H7 (cell line): ENCODE data around the gene KCNJ6. TPM values are rescaled to one million over a fixed set of nuclear protein-coding genes. Genes with fewer than 3 reads are reported as not detected.
"Not testable (repeated sequence)": the region's sequence is repeated elsewhere in the genome, so short reads cannot be mapped to it uniquely, and the experiment has no call there.

Source experiments
- DNase-seq: peaks from one replicate; pipeline ENCODE4 v3.0.0; 2012
- H3K27me3 ChIP-seq: 2 replicates; pipeline ENCODE4 v1.6.0; 2011; ENCODE audit warnings: mild to moderate bottlenecking, low read length; ENCODE audit not compliant: control insufficient read depth, insufficient read depth
- H3K36me3 ChIP-seq: replicated peaks from 2 replicates; pipeline ENCODE4 v1.5.1; 2011; ENCODE audit warnings: low read length; ENCODE audit not compliant: control insufficient read depth, insufficient read depth
- H3K4me3 ChIP-seq: 2 replicates; pipeline ENCODE4 v1.5.1; 2011; ENCODE audit warnings: low read depth, mild to moderate bottlenecking, control low read depth, low read length, moderate library complexity; ENCODE audit not compliant: insufficient read depth
- total RNA-seq: library from RNA; depleted of rRNA; stranded (reverse); fragments of >200 nt; shearing (Covaris generic); gene quantifications from 2 replicates; pipeline ENCODE4 v1.2.3, GENCODE V29; 2014

KCNJ6 gene
- total RNA-seq, 1 experiment from 2014 or later, result not detected

DNA sequence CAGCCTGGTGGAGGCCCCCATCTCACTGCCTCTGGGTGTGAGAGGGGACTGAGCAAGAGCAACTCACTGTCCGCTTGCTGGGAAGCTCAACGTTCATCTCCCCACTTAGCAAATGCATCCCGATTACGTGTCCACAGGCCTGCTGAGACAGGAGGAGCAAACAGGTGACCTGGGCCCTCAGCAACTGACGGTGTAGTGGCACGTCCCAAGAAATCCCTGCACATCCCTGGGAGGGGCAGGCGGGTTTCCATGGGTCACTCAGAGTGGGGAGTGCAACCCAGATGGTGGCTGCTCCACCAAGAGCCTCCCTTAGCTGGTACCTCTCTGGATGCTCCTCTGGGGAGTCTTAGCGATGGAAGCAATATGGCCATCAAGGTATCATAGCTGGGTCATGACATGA, 320.3 kb downstream of the KCNJ6 start:
- DNase-seq, result no peak
- H3K4me3 ChIP-seq, result no peak overlapping the region
- no peaks in the 10 kb centered on the region for H3K36me3 ChIP-seq
- no peaks in the 10 kb centered on the region for H3K27me3 ChIP-seq

DNA sequence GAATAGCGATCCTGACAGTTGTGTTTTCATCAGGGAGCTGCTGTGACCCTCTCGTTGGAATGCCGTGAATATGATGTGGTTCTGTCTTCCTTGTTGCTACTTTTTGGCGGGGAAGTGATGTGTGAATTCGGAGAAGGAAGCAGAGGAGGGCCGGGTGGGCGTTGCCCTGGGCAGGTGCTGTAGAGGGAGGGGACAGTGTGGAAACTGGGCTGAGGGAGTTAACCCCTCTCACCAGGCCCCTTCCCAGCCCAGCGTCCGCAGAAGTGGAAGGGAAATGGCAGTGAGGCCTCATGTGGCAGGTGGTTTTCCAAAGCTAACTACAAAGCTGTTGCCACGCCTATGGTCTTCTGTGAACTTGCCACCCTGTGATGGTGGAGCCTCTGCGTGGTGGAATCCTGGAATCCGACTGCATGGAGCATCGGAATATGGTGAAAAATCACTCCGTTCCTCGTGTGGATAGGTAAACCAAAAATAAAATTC, 321.7 kb downstream of the KCNJ6 start:
- DNase-seq, result no peak
- Histone ChIP-seq H3K4me3 (no peak overlapping the region), H3K36me3 (no peaks in the 10 kb centered on the region), H3K27me3 (no peaks in the 10 kb centered on the region)

DNA sequence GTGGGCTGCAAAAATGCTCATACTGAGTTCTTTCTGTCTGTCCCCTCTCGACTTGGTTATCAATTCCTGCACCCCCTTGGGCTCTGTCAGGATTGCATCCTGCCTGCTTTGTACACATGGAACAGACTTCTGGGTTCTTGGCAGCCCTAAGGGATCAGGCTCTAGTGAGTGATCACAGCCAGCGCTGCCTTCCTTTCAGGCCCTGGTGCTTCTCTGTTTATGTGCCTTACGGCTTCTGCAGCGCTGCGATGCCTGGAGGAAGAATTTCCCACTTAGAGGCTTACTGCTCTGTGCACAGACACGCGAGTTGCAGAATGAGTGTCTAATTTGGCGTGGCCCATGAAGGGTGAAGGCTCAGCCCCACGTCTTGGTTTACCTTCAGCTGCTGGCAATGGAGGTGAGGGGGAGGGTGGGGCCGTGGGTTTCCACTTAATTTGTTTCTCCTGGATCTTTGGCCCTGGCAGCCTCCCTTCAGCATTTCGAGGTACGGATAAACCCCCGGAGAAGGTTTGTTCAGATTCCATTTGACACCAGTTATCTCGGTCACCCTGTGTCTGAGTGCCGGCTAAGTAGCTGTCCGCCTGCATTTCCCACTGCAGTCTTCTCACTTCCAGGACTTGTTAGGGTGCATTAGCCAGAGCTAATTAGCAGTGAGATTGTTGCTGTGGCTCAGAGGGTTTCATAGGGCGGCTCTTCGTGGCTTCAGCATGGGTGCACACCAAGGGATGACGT, 322.4 kb downstream of the KCNJ6 start:
- no peaks in the 10 kb centered on the region for H3K36me3 ChIP-seq
- DNase-seq, result no peak
- H3K4me3 ChIP-seq, result no peak overlapping the region
- no peaks in the 10 kb centered on the region for H3K27me3 ChIP-seq

DNA sequence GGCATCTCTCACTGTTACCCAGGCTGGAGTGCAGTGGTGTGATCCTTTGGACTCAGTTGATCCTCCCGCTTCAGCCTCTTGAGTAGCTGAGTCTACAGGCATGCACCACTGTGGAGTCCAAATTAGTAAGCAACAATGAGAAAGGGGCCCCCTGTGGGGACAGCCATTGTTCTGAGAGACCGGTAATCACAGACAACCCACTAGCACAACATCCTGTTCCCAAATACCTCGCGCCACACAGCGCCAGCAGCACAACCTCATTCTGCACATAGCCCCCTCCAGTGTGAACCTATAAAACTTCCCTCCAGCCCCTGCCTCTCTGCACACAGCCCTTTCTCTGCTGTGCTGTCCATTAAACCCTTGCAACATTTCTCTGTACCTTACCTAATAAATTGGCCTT, 323.2 kb downstream of the KCNJ6 start:
- DNase-seq, result peak; percentile 66
- Histone ChIP-seq H3K36me3 (no peaks in the 10 kb centered on the region), H3K4me3 (no peak overlapping the region), H3K27me3 (no peaks in the 10 kb centered on the region)

DNA sequence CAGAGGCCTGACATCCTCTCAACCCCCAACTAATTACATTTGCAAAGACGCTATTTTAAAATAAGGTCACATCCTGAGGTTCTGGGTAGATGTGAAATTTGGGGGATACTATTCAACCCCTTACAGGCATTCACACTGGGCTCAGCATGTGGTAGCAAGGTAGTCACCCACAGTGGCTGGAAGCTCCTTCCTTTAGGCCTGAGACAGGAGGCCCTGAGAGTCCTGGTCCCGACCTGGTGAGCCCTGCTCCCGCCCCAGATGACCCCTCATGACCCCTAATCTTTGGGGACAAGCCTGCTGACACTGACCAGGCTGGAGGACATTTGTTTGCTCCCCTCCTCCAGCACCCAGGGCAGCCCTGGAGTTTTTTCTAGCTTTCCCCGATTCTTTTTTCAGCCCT, 323.8 kb downstream of the KCNJ6 start:
- H3K27me3 ChIP-seq, result no peaks in the 10 kb centered on the region
- no peaks in the 10 kb centered on the region for H3K36me3 ChIP-seq
- H3K4me3 ChIP-seq, result no peak overlapping the region
- DNase-seq, result peak; percentile 24

DNA sequence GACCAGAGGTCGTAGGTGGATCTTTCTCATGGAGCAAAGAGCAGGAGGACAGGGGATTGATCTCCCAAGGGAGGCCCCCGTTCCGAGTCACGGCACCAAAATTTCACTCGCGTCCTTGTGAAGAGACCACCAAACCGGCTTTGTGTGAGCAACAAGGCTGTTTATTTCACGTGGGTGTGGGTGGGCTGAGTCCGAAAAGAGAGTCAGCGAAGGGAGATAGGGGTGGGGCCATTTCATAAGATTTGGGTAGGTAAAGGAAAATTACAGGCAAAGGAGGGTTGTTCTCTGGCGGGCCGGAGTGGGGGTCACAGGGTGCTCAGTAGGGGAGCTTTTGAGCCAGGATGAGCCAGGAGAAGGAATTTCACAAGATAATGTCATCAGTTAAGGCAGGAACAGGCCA, 324.3 kb downstream of the KCNJ6 start:
- not testable (repeated sequence) for DNase-seq, H3K27me3 ChIP-seq, H3K36me3 ChIP-seq
- H3K4me3 ChIP-seq, result peak overlapping the region; percentile 45

DNA sequence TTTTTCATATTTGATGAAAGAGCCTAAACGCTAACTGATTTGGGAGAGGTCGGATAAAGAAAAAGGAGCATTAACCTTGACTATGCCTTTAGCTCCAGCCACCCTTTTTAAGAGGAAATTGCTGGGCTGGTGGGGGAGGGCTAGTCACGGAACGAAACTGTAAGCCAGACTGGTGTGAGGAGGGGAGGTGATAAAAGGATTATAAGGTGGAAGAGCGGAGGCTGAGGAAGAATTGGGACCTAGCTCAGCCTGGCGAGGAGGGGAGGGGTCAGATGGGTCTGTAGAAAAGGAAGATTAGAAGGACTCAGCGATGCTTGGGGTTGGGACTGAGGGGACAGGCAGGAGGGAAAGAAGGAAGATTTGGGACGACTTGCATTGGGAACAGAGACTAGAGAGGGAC, 325.4 kb downstream of the KCNJ6 start:
- not testable (repeated sequence) for H3K36me3 ChIP-seq, H3K27me3 ChIP-seq, DNase-seq
- H3K4me3 ChIP-seq, result peak overlapping the region; percentile 45; the same call in 1 of the 2 replicates

DNA sequence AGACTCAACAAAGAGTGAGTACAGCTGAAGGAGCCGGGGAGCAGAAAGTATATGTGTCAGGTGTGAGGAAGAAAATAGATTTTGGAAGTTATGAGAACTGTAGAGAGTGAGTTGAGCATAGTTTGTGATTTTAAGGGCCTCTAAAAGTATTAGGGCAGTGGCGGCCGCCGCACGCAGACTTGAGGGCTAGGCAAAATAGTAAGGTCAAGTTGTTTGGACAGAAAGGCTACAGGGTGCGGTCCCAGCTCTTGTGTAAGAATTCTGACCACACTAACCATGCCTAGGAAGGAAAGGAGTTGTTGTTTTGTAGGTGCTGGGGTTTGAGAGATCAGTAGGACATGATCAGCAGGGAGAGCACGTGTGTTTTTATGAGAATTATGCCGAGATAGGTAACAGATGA, 327.6 kb downstream of the KCNJ6 start:
- not testable (repeated sequence) for H3K4me3 ChIP-seq, H3K27me3 ChIP-seq, H3K36me3 ChIP-seq, DNase-seq

DNA sequence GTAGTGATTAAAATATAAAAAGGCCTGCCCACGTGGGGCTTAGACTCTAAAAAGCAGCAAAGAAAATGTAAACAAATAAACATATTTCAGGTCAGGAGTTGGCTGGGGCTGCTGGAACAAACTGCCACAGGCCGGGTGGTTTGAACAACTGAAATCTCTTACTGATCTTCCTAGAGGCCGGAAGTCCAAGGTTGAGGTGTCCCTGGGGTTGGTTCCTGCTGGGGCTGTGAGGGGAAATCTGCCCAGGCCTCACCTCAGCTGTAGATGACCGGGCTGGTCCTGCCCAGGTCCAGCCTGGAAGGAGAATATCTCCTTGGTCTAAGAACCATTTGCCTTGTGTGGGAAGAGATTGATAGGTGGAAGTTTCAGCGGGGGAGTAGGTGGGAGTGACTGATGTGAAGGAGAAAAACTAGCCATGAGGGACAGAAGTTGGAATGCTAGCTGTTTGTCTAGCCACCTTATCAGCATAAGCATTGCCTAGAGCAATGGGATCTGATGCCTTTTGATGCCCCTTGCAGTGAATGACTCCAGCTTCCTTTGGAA, 328.6 kb downstream of the KCNJ6 start:
- no peaks in the 10 kb centered on the region for H3K27me3 ChIP-seq
- H3K4me3 ChIP-seq, result no peak overlapping the region
- no peak for DNase-seq
- no peaks in the 10 kb centered on the region for H3K36me3 ChIP-seq

DNA sequence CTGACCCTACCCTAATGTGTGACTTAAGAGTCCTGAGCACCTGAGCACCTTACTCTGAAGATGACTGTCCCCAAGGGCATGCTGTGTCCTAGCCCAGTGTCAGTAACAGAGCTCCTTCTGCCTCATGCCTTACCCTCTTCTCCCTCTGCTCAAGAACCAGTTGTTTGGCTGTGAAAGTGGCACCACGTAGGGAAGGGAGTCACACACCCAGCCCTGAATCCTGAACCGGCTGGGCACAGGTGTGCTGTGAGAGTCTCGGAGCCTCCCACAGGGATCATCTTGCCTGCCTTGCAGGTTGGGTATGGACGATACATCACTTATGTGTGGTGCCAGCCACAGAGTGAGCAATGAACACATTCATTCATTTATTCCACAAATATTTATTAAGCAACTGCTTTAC, 329.1 kb downstream of the KCNJ6 start:
- Histone ChIP-seq H3K36me3 (no peaks in the 10 kb centered on the region), H3K27me3 (no peaks in the 10 kb centered on the region), H3K4me3 (no peak overlapping the region)
- DNase-seq, result no peak

DNA sequence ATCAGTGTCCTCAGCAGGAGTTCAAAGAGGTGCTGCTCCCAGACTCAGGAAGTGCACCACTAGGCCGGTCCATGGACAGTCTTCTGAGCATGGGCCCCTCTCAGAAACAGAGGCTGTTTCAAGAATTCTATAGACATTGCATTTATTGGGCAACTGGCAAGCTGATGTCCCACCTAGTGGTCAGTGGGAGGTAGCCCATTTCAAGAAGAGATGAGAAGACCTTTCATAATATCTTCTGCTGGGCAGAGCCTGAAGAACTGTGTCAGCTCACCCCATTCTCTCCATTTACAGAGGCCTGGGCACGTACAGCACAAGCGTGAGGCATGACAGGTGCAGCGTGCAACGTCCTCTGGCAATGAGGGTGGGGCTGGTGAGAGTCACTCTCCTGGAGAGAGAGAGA, 333.7 kb downstream of the KCNJ6 start:
- Histone ChIP-seq H3K36me3 (no peaks in the 10 kb centered on the region), H3K27me3 (no peaks in the 10 kb centered on the region), H3K4me3 (no peak overlapping the region)
- DNase-seq, result peak; percentile 58

DNA sequence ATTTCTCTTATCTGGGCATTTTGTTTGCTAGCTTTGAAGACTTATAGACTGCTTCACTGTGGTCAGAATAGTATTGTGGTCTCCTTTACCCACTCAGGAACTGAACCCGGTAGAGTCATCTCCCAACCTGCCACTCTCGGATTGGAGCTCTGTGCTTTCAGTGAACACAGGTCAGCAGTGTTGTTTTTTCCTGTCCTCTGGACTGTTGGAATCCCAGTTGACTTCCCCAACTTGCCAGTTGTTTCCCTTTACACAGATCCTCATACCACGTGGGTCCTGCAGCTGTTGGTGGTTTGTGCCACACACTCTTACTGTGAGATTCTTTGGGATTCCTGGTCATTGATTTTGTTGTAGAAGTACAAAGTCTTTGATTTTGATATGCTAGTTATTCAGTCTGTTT, 335.6 kb downstream of the KCNJ6 start:
- no peak for DNase-seq

DNA sequence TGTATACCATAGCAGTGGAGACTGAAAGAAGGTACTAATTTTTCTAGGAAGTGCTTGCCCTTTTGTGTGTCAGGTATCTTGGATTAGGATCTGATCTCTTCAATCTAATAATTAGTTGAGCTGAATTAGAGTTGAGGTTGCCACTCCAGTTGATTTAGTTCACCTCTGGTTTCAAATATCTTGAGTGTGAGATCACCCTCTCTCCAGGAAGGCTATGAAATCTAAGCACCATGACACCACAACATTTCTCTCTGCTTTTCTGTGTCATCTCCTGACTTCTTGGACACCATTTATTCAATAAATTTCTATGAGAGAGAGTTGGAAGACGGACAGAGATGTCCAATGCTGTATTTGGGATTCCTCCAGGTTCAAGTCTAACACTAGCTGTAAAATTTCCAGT, 336.9 kb downstream of the KCNJ6 start:
- H3K36me3 ChIP-seq, result no peaks in the 10 kb centered on the region
- no peak overlapping the region for H3K4me3 ChIP-seq
- DNase-seq, result no peak
- H3K27me3 ChIP-seq, result no peaks in the 10 kb centered on the region

More for the DNA sequence above, 335.6 kb downstream of the KCNJ6 start:
- Histone ChIP-seq H3K36me3 (no peaks in the 10 kb centered on the region), H3K27me3 (no peaks in the 10 kb centered on the region), H3K4me3 (no peak overlapping the region)

DNA sequence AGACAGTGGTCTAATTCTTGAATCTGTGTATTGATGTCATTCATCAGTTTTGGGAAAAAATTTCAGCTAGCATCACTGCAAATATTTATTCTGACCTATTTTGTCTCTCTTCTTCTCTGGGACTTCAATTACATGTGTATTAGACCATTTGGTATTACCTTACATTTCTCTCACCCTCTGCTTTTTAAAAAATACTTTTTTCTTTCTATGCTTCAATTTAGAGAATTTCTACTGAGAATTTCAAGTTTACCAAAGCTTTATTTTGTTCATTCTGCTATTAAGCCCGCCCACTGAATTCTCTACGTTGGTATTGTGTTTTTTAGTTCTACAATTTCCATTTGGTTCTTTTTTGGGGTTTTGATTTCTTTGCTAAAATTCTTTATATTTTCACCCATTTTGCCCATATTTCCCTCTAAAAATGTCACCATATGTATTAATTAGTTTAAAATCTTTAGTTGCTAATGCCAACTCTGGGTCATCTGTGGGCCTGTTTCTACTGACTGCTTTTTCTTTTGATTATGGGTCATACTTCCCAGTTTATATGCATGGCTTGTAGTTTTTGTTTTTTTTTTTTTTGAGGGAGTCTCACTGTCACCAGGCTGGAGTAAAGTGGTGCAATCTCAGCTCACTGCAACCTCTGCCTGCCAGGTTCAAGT, 337.7 kb downstream of the KCNJ6 start:
- Histone ChIP-seq H3K27me3 (no peaks in the 10 kb centered on the region), H3K4me3 (no peak overlapping the region), H3K36me3 (no peaks in the 10 kb centered on the region)
- no peak for DNase-seq

DNA sequence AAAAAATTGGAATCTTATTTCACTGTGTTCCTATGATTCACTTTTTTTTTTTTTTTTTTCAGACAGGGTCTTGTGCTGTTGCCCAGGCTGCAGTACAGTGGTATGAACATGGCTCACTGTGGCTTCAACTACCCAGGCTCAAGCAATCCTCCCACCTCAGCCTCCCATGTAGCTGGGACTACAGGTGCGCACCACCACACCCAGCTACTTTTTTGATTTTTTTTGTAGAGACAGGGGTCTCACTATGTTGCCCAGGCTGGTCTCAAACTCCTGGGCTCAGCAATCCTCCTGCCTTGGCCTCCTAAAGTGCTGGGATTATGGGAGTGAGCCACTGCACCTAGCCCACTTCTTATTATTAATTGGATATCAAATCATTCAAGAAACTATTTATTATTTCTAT, 339.3 kb downstream of the KCNJ6 start:
- not testable (repeated sequence) for H3K4me3 ChIP-seq, H3K27me3 ChIP-seq, H3K36me3 ChIP-seq, DNase-seq
